ENCODE data around the gene PLXNB2. TPM values are rescaled to one million over a fixed set of nuclear protein-coding genes. Genes with fewer than 3 reads are reported as not detected.

The PLXNB2 gene
- polyA plus RNA-seq, 1 of the 3 experiments (the other 2 are of a cell fraction): 108 TPM

DNA sequence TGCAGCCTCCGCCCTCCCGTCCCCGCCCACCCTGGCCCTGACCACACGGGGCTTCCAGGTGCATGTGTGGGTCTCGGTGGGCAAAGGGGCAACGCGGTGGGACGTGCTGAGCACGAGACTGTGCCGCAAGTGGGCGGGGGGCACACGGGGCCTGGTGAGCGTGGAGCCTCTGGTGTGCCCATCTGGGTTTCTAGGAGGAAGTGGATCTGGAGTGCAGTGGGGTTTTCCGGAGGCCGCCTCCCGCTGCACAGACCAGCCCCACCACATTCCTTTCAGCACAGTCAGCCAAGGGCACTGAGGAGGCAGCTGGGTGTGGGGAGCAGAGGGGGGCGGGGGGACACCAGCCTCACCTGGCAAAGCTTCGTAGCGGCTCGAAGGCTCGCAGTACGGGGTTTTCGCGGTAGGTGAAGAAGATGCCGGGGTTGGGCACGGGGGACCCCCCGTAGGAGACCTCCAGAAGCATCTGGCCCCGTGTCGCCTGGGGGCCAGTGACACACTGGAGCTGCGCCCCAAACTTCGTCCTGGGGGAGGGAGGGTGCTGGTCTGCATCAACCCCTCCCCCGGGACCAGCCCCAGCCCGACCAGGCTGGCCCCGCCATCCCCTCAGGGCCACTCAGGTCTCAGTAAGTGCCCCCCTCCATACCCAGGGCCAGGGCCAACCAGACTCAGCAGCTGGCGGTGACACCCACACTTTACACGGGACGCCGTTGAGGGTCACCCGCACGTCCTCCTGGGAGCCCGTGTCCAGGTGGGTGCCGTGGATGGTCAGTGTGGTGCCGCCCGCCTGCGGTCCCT, 24.9 kb downstream of the PLXNB2 start (continued):
- TF ChIP-seq, protein P1, sequence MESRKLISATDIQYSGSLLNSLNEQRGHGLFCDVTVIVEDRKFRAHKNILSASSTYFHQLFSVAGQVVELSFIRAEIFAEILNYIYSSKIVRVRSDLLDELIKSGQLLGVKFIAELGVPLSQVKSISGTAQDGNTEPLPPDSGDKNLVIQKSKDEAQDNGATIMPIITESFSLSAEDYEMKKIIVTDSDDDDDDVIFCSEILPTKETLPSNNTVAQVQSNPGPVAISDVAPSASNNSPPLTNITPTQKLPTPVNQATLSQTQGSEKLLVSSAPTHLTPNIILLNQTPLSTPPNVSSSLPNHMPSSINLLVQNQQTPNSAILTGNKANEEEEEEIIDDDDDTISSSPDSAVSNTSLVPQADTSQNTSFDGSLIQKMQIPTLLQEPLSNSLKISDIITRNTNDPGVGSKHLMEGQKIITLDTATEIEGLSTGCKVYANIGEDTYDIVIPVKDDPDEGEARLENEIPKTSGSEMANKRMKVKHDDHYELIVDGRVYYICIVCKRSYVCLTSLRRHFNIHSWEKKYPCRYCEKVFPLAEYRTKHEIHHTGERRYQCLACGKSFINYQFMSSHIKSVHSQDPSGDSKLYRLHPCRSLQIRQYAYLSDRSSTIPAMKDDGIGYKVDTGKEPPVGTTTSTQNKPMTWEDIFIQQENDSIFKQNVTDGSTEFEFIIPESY (IDR thresholded peaks at IDR 0.05; ENCODE audit: borderline replicate concordance, low read depth): no peak
- TF ChIP-seq POLR2AphosphoS5 (IDR thresholded peaks at IDR 0.05; ENCODE audit: low read depth, low read length) (0 out of 2 replicates have a peak, but pooled peaks have one; percentile 39), PBX3 (IDR thresholded peaks at IDR 0.05) (0 out of 2 replicates have a peak, but pooled peaks have one; percentile 8), EZH2phosphoT487 (IDR thresholded peaks at IDR 0.05; ENCODE audit: borderline replicate concordance, low read depth) (no peak), RCOR1 (IDR thresholded peaks at IDR 0.05; ENCODE audit: low read length) (no peak), FOXM1 (IDR thresholded peaks at IDR 0.05; ENCODE audit: low read depth) (no peak), ELF1 (IDR thresholded peaks at IDR 0.05) (no peak), SIN3A (IDR thresholded peaks at IDR 0.05; ENCODE audit: borderline replicate concordance, low read depth, low read length) (no peak), TAF1 (IDR thresholded peaks at IDR 0.05; ENCODE audit: borderline replicate concordance, low read depth, low read length) (0 out of 2 replicates have a peak, but pooled peaks have one; percentile 14), USF2 (IDR thresholded peaks at IDR 0.05; ENCODE audit: borderline replicate concordance, low read depth, low read length) (no peak), TCF12 (IDR thresholded peaks at IDR 0.05) (peak; percentile 69; the same call in 1 of the 2 replicates)

- peaks cover 1% of the 10 kb centered on the region for H3F3A ChIP-seq (replicated peaks; ENCODE audit: insufficient read depth)
- 73% methylated on average over 6 of the region's 25 CpGs for WGBS (ENCODE audit: low lambda C conversion rate)
- CTCF ChIA-PET: interaction anchor here (1.2 to 1.8 kb wide), 2 partner anchors 9 to 44 kb away, joined by 4 read pairs; no protein-coding TSS in a partner anchor
- no peaks in the 10 kb centered on the region for H3K27me3 ChIP-seq (ENCODE audit: insufficient read depth)
- H3K4me2 ChIP-seq: peak overlapping the region; percentile 55; the same call in 1 of the 2 replicates
- TF ChIP-seq REST (IDR thresholded peaks at IDR 0.05; ENCODE audit: low read depth, low read length): no peak
- TF ChIP-seq TCF12 (IDR thresholded peaks at IDR 0.05): no peak
- TF ChIP-seq RCOR1 (IDR thresholded peaks at IDR 0.05; ENCODE audit: low read length): no peak
- no peak for TF ChIP-seq FOSL2 (IDR thresholded peaks at IDR 0.05; ENCODE audit: borderline replicate concordance, low read depth)
- TF ChIP-seq GATA2 (CRISPR knock-in tag; IDR thresholded peaks at IDR 0.05): no peak
- TF ChIP-seq TEAD4 (IDR thresholded peaks at IDR 0.05; ENCODE audit: borderline replicate concordance, insufficient read depth): no peak
- no peak for TF ChIP-seq NRF1 (IDR thresholded peaks at IDR 0.05; ENCODE audit: low read depth, low read length)
- TF ChIP-seq, protein P2, sequence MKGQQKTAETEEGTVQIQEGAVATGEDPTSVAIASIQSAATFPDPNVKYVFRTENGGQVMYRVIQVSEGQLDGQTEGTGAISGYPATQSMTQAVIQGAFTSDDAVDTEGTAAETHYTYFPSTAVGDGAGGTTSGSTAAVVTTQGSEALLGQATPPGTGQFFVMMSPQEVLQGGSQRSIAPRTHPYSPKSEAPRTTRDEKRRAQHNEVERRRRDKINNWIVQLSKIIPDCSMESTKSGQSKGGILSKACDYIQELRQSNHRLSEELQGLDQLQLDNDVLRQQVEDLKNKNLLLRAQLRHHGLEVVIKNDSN (IDR thresholded peaks at IDR 0.05; ENCODE audit: borderline replicate concordance, low read depth): no peak
- no peak for TF ChIP-seq CHD2 (IDR thresholded peaks at IDR 0.05; ENCODE audit: low read length, partially characterized antibody)
- TF ChIP-seq RFX5 (IDR thresholded peaks at IDR 0.05; ENCODE audit: low read length): no peak
- no peak for TF ChIP-seq TAF1 (IDR thresholded peaks at IDR 0.05; ENCODE audit: borderline replicate concordance, low read depth, low read length)
- TF ChIP-seq PBX3 (IDR thresholded peaks at IDR 0.05): no peak
- H3K9me3 ChIP-seq: no peaks in the 10 kb centered on the region
- H3K9me2 ChIP-seq: no peaks in the 10 kb centered on the region
- peaks cover 9% of the 10 kb centered on the region; the same call in 1 of the 2 replicates for H3K79me2 ChIP-seq (ENCODE audit: insufficient read depth)
- H3K4me3 ChIP-seq (ENCODE audit: low read depth in 2 of 2, low read length in 1 of 2): no peak overlapping the region
- peaks cover 19 to 74% of the 10 kb centered on the region in 2 experiments for H3K36me3 ChIP-seq (replicated peaks in 1 of 2; ENCODE audit: control insufficient read depth in 1 of 2, insufficient read depth in 2 of 2, low read length in 1 of 2)
- H2AFZ ChIP-seq (ENCODE audit: low read depth): no peak overlapping the region
- POLR2A ChIA-PET: no interaction called here
- DNase-seq: no peak
- H3K9ac ChIP-seq: no peak overlapping the region
- peaks cover 0 to 9% of the 10 kb centered on the region in 2 experiments; a peak in 1 of 4 replicates for H3K4me1 ChIP-seq (ENCODE audit: control insufficient read depth in 1 of 2, insufficient read depth in 2 of 2, low read depth in 1 of 2, low read length in 1 of 2)
- H3K27ac ChIP-seq (ENCODE audit: low read depth in 2 of 2, low read length in 1 of 2): no peak overlapping the region
- H4K20me1 ChIP-seq (ENCODE audit: insufficient read depth): peaks cover 14% of the 10 kb centered on the region
These were observed 25.5 kb downstream of the PLXNB2 start for GRCh38 chr22:50281957-50282356.

All from SK-N-SH (cell line).